NCI-H2196 (cell line): ENCODE results near the gene PGA3.
"Not testable (repeated sequence)": the region's sequence is repeated elsewhere in the genome, so short reads cannot be mapped to it uniquely, and the experiment has no call there.

Source experiments
- DNase-seq: peaks from one replicate; lab custom pipeline; 2025; ENCODE audit not compliant: unreplicated experiment; lab: John Stamatoyannopoulos, UW

Gene PGA3

GRCh38 chr11:61170566-61170965, 32.7 kb upstream of the PGA3 start:
- no peak for DNase-seq

DNA sequence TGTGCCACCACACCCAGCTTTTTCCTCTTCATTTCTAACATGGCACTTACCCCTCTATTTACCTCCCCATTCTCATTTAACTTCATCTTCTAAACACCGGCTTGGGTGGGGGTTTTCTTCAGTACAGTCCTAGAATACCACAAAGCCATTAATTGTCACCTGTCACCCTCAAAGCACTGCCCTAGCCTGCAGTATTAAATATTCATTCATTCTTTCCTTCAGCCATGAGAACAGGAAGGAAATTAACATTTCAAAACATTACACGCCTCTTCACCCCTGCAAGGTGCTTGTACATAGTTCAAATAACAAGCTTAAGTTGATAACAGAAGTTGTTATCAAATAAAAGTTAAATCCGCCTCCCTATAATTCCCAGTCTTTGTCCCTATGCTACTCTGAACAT, 31.4 kb upstream of the PGA3 start:
- no peak for DNase-seq

DNA sequence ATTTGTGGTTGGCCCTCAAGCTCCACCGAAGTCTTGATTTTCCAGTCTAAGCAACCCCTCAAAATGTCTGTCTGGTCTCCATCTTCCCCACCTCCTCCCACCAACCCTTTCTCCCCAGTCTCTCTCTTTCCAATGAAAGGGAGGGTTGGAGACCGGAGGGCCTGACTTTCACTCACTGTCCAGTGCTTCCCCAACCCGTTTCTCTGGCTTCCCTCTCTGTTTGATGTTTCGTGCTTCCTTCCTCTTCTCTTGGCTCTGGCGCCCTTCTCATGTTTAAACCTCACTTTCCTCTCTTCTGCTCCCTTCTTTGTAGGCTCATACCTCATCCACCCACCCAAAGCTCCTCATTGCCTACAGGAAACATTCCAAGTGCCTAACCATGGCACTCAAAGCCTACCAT, 31.0 kb upstream of the PGA3 start:
- DNase-seq = no peak

DNA sequence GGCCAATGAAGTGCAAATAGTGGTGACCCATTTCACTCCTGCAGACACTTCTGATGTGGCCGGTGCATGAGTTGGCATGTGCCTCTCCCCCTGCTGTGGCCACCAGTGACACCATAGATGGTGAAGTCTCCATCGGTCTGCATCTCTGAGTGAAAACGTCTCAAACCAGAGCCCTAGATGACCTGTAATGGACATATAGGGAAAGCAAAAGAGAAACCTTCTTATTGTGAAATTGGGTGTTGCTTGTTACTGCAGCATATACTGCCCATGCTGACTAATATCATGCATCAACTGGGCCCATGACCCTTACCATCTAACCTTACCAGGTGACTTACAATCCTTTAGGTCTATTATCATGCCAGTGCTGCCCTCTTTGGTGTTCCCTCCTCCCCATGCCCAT, 30.4 kb upstream of the PGA3 start:
- DNase-seq = no peak

GRCh38 chr11:61173456-61173855, 29.9 kb upstream of the PGA3 start:
- no peak for DNase-seq

- no peak for DNase-seq
Observed at GRCh38 chr11:61174273-61174672, 29.0 kb upstream of the PGA3 start.

DNA sequence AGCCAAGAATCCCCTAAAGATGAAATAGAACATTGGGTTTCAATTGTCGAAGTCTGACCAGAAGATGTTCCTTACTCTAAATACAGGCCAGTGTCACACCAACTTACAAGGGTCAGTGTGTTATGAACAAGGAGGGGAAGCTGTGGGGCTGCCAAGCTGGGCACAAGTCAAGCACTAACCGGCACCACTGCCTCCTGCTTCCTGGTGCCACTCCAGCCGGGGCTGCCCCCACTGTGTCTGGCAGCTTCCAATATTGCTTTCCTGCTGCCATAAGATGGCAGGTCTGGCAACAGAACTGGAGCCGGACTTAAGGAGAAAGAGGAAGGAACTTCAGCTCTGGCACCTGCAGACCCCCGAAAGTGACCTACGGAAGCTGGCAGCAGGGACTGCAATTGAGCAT, 28.4 kb upstream of the PGA3 start:
- DNase-seq = no peak

GRCh38 chr11:61176446-61176845, 26.9 kb upstream of the PGA3 start:
- no peak for DNase-seq

GRCh38 chr11:61180205-61180604, 23.1 kb upstream of the PGA3 start:
- not testable (repeated sequence) for DNase-seq

DNA sequence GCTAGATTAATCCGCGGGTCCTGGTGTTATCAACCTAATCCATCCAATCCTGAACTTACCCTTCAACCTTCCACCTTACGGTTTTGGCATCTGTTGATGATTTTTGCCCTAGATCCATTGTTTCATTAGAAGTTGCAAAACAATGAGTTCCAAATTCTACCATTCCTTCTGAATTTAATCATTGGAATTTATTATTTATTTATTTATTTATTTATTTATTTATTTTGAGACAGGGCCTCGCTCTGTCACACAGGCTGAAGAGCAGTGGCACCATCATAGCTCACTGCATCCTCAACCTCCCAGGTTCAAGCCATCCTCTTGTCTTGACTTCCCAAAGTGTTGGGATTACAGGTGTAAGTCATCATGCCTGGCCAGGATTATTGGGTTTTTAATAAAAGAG, 21.8 kb upstream of the PGA3 start:
- DNase-seq = no peak

DNA sequence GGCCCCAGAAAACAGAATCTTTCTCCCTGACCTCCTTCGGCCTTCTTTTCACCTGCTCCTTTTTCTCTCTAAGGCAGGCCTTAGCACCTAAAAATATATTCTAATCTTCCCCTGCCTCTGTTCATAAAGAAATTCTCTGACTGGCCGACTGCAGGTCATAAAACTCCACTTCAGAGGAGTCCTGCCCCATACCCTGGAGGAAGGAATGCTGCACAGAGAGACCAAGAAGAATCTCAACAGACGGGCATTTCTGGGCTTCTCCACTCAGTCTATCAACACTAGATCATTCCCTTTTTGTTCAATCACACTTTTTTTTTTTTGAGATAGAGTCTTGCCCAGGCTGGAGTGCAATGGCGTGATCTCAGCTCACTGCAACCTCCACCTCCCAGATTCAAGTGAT, 19.7 kb upstream of the PGA3 start:
- DNase-seq = no peak

- DNase-seq = no peak
Observed at GRCh38 chr11:61186504-61186903, 16.8 kb upstream of the PGA3 start.

DNA sequence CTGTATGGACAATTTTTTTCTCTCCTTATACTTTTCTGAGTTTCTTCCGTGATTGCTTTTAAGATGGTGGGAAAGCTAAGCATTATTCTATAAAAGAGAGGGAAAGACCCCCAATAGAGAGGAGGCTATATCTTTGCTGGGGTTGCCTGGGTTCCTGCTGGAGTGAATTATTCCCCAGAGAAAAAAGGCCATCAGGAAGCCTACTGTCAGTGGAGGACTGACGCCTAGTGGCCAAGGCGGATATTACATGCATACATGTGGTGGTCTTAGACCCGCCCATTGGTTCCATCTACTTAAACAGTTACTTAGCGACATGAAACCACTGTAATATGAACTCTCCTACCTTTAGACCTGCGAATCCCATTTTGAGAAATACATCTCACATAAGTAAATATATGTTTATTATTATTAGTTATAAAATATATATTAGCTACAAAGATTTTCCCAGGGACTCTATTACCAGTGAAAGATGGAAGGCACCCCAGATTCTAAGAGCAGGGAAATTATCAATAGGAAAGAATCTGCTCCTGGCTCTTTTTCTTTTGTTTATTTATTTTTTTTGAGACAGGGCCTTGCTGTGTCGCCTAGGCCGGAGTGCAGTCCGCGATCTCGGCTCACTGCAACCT, 15.7 kb upstream of the PGA3 start:
- peak; percentile 86 for DNase-seq

DNA sequence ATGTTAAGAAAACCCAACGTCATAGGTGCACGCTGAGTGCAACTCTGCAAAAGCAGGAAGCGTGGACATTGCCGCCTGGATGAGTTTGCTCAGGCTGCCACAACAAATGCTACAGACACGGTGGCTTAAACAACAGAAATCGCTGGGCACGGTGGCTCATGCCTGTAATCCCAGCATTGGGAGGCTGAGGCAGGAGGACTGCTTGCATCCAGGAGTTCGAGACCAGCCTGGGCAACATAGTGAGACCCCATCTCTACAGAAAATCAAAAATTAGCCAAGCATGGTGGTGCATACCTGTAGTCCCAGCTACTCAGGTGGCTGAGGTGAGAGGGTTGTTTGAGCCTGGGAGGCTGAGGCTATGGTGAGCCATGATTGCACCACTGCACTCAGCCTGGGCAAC, 13.4 kb upstream of the PGA3 start:
- DNase-seq = no peak

DNA sequence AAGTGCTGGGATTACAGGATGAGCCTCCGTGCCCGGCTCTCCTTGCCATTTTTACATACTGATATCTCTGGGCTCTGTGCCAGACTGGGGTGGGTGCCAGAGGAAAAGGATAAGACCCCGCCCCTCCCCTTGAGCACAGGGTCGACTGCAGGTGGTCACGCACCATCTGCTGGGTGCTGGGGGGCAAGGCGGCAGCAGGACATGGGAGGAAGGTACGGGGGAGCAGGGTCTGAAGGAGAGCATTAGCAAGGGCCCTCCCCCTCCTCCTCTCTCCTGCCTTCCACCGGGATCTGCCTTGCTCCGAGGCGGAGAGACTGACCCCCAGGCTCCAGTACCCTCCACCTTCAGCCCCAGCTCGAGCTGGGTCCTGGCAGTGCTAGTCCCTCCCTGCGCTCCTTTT, 9.7 kb upstream of the PGA3 start:
- no peak for DNase-seq

DNA sequence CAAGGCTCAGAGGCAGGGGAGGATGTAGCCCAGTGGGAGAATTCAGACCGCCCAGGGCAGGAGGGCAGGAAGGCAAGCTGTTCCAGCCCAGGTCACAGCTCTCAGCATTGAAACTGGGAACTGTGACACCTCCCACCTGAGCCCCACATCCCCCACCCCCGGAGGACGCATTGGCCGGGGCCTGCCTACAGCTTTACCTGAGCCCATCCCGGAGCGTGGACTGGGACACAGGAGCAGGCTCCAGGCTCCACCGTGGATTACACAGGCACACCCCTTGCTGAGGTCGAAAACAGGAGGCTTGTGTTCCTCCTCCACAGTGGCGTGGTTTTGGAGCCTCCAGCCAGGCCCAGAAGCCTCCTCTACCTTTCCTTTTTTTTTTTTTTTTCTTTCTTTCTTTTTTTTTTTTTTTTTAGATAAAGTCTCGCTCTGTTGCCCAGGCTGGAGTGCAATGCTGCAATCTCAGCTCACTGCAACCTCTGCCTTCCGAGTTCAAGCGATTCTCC, 9.1 kb upstream of the PGA3 start:
- DNase-seq = no peak

- no peak for DNase-seq
Observed at GRCh38 chr11:61194981-61195695, 8.2 kb upstream of the PGA3 start.

- no peak for DNase-seq
Observed at GRCh38 chr11:61195719-61196118, 7.6 kb upstream of the PGA3 start.

- DNase-seq = no peak
Observed at GRCh38 chr11:61198361-61198760, 5.0 kb upstream of the PGA3 start.

- DNase-seq = no peak
Observed at GRCh38 chr11:61198948-61199523, 4.3 kb upstream of the PGA3 start.

- DNase-seq = no peak
Observed at GRCh38 chr11:61201476-61201875, 1.8 kb upstream of the PGA3 start.

GRCh38 chr11:61203873-61204272, 558 bp downstream of the PGA3 start:
- not testable (repeated sequence) for DNase-seq
